HG02763 (cell line): ENCODE measurements around the gene TMEM204.

Source experiments
- ATAC-seq: cut with Tn5 transposase; IDR thresholded peaks from one replicate; pipeline ENCODE4 v1.9.1; 2021; ENCODE audit warnings: mild to moderate bottlenecking, moderate library complexity; ENCODE audit not compliant: unreplicated experiment

The TMEM204 gene

DNA sequence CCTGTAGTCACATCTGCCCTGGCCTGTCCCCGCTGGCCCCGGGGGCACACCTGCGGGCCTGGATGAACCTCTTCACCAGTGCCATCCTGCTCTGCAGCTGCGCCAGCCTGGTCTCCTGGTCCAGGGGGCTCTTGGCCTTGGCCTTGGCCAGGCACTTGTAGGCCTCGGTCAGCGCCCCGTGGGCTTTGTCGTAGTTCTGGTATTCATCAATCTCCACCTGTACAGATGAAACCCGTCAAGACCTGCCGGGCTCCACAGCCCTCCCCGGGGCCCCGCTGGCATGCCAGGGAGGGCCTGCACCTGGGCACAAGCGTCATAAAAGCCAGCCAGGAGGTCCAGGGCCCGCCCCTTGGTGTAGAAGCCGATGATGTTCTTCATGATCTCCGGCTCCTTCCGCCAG is 13.6 kb upstream of the TMEM204 start:
- no peak for ATAC-seq

DNA sequence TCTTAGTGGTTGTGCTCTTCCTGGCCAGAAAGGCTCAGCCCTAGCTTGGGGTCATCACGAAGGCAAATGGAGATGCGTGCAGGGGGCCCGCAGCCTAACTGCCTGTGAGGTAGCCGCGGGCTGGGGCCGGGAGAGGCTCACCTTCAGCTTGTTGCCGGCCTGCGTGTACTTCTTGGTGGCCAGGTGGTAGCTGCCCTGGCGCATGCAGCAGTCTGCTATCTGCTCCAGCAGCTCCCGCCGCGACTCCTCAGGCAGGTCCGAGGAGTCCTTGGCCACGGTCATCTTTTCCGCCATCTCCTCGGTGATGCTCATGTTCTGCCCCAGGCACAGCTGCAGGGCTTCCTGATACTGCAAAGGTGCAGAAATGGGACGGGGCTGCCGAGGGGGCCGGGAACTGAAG is 13.0 kb upstream of the TMEM204 start:
- no peak for ATAC-seq

DNA sequence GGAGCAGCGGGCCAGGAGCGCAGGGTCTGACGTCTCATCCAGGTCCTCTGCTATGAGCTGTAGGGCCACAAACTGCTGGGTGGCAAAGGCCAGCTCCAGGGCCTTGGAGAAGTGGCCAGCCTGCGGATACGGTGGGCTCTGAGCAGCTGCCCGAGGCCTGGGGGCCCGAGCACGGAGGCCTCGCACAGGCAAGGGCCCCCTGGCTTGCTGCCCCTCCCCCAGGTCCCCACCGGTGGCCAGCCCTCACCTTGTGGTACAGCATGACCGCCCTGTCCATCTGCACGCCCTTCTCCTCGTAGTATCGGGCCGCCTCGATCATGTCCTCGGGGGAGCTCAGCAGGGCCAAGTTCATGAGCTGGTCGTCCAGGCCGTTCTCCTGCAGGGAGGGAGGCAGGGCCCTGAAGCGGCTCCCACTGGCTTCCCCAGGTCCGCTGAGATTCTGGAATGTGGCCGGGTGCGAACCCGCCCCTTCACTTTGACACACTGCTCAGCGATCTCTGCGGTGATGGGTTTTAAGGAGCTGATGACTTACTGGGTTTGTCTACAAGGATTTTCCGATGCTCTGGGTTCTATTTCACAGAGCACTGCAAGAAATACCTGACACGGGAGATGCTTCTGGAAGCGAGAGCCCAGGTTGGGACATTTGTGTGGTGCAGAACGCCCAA is 9.8 kb upstream of the TMEM204 start:
- ATAC-seq = no peak

DNA sequence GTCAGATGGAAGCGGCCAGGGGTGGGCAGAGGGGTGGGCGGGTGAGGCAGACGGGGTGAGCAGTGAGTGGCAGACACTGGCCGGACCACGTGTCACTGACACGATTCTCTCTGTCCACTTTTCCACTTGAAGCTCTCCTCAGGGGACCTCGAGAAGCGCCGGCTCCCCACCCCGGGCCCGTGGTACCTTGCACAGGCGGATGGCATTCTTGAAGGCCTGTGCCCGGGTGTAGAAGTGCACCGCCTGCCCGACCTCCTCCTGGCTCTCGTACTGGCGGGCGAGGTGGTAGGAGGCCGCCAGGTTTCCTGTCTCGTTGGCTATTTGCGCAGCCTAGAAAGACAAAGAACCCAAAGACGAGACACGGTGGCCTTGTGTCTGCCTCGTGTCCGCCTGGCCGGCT is 9.1 kb upstream of the TMEM204 start:
- no peak for ATAC-seq

DNA sequence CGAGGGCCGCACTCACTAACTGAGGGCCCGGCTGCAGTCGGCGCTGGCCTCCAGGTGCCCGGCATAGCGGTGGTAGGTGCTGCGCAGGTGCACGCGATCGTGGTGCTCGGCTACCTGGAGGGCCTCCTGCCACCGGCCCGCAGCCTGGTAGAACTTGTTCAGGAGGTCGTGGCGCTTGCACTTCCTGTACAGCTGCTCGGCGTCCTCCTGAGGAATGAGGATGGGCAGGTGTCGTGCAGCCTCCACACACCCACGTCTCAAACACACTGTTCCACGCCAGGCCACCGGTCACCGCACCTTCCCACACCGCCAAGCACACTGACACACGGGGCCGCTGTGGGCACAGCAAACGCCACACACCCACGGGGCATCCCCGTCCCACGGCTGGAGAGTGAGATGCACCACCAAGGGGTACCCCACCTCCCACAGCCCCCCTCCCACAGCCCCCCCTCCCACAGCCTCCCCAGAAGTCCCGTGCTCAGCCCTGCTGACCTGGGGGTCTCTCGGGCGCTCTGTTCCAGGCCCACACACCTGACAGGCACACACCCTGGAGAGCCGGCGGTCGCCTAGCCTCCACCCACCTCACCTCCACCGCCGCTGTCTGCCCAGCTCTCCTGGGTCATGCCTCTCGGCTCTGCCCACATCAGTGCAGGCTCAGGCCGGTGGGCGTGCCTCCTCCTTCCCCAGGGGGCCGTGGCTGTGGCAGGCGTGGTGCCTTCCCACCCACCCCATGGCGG is 7.4 kb upstream of the TMEM204 start:
- no peak for ATAC-seq

DNA sequence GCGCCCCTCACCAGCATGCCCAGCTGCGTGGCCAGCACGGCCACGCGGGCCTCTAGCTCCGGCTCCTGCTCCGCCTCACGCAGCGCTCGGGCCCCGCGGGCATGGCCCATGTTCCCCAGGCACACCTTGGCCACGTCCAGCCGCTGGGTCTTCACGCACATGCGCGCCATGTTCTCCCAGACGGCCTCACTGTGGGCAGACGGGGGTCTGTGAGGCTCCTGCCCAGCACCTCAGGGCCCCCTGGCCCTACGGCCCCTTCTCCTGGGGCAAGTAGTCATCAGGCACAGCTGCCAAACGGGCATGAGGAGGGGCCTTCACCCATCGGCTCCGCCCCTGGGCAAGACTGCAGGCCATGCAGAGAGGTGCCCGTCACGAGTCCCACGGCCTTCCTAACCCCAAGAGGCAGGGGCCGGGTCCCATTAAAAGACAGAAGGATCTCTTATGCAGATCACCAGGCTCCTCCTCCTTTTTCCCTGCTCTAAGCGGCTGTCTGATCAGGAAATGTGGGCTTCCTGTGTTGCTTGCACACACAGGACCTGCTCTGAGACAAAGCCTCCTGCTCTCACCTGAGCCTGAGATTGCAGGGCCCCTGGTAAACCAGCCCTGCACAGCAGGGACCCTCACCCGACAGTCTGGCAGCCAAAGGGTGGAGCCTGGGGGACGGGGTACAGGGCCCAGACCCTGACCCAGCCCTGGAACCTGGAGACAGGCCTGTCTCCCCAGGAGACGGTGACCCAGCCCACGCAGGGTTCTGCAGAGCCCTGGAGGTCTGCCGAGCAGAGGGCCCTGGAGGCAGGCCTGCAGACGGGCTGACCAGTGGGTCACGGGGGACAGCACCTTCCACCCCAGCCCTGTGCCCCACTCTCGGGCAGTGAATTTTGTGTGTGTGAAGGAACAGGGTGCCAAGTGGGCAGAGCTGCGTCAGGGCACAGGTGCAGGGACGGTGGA is 6.6 kb upstream of the TMEM204 start:
- ATAC-seq = no peak

DNA sequence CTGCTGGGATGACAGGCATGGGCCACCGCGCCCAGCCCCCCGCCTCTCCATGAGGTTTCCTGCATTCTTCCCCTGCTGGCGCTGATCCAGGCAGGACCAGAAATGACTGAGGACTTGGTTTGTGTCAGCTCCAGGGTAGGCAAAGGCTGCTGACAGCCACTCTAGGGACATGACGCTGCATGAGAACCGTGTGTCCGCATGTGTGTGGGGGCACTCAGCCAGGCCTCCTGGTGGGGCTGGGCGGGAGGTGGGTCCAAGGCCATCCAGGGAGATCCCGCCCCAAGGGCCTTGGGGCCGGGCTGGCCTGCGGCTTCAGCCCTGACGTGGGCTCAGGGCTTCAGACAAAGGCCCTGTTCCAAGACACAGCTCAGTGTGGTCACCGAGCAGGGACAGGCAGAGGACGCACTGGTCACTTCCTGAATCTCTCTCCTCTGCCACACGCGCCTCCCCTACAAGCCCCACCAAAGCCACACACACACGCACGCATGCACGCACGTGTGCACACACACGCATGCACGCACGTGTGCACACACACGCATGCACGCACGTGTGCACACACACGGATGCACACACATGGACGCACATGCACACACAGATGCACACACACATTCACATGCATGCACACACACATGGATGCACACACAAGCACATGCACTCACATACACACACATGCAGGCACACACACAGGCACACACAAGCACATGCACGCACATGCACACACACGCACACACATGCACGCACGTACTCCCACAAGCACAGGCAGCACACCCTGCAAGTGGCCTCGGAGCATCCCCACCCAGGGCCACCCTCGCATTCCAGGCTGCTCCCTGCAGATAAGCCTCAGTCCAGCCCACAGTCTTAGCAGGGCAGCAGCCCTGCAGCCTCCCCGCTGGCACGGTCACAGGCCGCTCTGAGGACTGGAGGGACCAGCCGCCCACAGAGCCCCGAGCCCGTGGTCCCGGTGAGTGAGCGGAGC is 5.3 kb upstream of the TMEM204 start:
- ATAC-seq = no peak

DNA sequence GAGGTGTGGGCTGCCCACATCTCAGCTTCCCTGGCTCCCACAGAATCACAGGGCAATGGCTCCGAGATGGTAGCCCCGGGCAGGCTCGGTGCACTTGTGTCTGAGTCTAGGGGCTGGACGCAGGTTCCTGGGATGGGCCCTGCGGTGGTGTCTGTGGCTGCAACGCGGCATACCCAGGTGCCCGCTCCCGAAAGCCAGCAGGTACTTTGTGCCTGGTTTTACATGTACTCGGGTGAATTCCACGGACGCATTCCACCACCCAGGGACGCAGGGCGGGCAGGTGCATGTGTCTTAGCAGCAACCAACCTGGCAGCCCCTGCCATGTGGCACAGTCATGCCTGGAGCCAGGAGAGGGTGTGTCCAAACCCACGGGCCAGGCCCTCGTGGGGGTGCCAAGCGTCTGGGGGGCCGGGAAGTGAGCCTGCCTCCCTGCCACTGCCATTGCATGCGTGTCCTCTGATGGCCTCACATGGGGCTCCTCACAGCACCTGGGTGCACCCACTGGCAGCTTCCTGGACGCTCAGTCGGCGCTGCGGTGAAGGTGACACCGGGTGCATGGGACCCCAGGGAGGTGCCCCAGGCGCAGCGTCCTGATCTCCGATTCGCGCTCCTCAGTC is 4.4 kb upstream of the TMEM204 start:
- ATAC-seq = no peak

DNA sequence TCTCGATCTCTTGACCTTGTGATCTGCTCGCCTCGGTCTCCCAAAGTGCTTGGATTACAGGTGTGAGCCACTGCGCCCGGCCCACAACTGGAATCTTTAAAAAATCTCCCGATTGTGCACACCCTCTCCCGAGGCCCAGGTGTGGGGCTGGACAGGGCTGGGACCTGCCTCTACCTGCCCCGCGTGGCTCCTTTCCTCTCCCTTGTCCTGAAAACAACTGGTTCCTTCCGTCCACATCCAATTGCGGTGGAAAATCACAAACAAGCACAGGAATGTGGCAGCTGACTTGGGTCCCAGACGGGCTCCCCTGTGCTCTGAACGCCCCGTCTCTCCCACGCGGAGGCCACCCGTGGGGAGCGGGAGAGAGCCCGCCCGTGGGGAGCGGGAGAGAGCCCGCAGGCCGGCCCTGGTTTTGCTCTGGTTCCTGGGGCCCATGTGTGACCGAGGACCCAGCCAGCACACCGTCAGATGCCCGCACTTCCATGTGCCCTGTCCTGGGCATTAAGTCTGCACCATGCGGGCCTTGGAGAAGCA is 3.0 kb upstream of the TMEM204 start:
- ATAC-seq = no peak

DNA sequence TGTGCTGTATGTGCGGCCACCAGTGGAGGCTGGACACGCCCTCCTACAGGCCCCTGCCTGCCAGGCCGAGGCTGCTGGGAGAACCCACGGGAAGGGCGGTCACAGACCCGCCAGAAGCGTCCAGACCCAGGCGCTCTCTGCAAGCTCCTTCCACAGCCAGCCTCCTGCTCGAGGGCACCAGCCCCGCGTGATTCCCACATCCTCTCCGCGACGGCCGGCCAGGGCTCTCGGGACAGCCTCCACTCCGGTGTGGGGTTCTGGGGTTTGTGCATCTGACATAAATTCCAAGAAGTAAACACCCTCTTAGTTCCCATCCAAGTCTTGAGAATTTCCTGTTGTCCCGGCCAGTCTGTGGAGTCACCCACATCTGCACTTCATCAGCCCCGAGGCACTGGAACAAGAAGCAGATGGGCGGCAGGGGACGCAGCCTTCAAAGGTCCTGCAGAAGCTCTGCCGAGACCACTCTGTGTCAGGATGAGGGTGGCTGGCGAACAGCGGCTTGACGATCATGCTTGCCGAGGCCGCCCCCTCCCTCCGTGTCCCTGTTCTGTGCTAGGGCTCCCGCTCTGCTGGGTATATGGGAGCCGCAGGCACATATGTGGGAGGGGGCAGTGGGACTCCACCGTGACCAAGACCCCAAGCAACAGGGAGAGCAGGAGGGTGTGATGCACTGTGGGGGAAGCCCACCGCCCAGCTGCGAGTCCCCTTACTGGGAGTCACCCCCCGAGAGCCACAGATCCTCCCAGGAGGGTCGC is 2.4 kb upstream of the TMEM204 start:
- ATAC-seq = no peak

DNA sequence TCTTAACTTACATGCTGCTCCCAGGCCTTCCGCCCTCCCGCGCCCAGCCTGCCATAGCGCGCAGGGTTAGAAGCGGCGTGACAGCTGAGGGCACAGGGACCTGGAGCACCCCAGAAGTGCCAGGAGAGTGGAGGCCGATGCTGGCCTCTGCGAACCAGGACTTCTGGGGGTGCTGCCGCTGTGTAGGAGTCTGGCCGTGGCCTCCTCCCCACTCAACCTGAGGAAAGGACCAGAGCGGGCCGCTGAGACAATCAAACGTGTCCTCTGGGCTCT is 1.9 kb upstream of the TMEM204 start:
- no peak for ATAC-seq

DNA sequence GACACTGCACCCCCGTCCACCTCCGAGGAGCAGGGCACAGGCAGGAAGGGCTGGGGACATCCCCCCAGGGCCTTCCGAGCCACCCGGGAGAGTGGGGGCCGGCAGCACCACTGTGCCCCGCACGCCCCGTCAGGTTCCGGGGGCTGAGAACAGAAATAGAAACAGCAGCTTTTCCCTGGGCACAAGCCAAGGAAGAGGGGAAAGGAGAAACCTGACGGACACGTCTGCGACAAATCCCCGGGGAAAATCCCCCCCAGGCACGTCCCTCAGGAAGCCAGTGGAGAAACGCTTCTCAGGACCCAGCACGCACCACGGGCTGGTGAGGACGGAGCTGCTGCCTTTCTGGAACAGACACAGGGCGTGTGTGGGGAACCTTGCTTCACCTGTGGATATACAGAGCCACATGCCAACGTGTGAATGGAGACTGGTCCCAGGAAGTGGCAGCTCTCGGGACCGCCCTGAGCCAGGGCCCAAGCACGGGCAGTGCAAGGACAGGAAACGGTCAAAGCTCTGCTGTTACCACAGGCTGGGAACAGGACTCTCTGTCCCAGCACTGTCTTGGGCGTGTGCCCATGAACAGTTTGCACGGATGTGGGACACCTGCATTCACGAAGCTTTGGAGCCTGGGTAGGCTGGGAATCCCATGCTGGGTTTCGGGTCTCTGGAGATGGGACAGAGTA is 1.2 kb upstream of the TMEM204 start:
- no peak for ATAC-seq

DNA sequence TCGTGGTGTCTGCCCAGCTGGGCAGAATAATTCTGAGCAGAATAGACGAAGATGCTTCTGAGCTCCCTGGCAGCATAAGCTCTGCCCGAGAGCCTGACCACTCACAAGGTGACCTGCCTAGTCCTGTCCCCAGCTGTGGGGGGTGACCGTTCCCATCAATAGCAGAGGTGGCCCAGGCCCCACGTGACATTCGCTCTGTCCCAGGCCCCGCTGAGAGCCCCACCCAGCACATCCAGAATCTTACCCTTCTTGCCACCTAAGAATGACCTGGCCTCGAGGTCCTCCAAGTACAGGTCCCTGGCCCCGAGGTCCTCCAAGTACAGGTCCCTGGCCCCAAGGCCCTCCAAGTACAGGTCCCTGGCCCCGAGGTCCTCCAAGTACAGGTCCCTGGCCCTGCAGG is 695 bp upstream of the TMEM204 start:
- ATAC-seq = no peak

DNA sequence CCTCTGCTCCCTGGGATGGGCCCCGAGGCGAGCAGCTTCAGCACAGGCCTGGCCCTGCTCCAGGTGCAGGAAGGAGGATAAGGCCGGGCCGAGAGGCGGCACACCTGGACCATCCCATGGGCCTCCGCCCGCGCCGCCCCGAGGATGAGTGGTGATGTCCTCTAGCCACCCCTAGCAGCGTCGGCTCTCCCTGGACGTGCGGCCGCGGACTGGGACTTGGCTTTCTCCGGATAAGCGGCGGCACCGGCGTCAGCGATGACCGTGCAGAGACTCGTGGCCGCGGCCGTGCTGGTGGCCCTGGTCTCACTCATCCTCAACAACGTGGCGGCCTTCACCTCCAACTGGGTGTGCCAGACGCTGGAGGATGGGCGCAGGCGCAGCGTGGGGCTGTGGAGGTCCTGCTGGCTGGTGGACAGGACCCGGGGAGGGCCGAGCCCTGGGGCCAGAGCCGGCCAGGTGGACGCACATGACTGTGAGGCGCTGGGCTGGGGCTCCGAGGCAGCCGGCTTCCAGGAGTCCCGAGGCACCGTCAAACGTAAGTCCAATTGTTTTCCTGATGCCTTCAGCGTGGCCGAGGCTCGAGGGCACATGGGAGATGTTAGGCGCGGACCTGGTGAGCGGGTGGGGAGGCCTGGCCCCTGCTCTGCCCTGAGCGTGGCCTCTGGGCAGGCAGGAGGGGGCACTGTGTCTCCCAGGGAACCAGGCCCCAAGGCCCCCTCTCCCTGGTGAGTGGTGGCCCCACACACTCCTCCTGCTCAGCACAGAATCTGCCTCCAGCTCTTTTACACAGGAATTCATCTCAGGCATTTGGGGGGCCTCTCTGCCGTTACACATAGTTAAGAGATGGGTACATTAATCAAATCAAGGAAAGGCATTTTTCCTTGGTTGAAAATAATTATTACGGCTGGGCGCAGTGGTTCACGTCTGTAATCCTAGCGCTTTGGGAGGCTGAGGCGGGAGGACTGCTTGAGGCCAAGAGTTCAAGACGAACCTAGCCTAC is 855 bp downstream of the TMEM204 start:
- no peak for ATAC-seq

DNA sequence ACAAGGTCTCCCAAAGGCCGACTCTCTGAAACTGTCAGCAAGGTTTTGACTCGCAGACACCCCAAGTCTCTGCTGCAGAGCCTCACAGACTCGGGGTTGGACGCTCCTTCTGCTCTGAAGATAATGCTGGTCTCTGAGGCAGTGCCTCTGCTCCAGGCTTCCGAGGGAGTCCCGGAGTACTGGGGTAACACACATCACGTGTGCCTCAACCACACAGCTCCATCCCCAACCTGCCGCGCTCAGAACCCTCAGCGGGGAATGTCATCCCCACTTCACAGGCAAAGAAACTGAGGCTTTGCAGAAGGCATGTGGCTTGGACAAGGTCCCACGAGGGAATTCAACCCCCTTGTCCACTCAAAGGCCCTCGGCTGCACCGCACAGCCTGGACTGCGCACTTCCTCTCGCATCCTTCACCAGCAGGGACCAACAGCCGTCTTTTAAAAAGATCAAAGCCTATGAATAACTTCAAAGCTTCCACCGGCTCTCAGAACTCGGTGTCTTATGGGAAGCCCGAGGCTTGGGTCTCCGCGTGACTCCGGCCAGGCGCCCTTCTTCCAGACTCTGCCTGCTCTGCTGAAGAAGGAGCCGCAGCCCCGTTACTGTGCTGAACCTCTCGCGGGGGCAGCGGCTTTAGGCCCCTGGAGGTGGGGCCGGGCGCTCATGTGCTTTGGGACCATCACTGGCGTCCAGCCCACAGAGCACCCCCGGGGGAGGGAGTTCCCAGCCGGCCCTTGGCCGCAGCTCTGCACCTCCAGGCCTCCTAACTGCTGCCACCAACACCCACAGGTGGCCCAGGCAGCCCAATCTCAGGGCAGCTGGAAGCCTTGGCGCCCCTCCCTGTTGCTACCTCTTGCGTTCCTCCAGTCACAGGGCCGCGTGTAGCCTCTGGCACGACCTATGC is 2.2 kb downstream of the TMEM204 start:
- ATAC-seq = no peak

DNA sequence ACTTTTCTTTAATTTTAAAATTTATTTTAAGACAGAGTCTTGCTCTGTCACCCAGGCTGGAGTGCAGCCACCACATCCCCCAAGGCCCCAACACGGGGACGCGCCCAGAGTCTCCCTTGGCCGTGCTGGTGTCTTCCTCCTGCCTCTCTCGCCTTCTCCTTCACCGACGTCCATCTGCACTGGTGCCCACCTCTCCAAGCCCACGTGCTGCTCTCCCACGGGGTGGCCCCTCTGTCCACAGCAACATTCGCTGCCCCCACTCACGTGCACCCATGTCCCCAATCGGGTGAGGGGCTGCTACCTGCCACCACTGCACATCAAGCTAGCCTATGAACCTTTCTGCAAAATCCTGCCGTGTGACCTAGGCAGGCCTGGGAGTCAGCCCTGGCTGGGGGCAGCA is 3.1 kb downstream of the TMEM204 start:
- ATAC-seq = no peak
